ENCODE results near the gene FNIP2. TPM values are rescaled to one million over a fixed set of nuclear protein-coding genes. Genes with fewer than 3 reads are reported as not detected.
A peak's percentile ranks its signal among the peaks of the same experiment; 100 is the strongest.
"Not testable (repeated sequence)": the region's sequence is repeated elsewhere in the genome, so short reads cannot be mapped to it uniquely, and the experiment has no call there.

FNIP2 gene
- total RNA-seq, 2 donors from 2014 or later, result 17.5 to 35.6 TPM

DNA sequence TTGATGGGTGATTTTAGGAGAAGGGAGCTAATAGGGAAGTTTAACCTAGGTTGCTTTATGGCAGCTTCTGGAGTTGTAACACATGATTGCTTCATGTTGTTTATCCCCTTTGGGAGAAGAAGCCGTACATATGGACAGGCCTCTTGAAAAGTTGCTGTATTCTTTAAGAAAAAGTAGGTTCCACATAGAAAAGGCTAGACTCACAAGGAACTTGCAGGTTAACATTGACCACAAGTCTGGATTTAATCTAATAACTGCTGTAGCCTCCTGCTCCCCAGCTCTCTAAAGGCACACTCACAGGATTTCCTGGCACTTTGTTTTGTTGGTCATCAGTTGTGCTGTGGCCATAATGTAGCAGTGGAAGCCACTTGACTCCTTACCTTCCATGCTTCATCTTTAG lies 19.7 kb downstream of the FNIP2 start:
- Mint-ChIP-seq H3K27ac (no peak overlapping the region), H3K27me3 (no peaks in the 10 kb centered on the region), H3K36me3 (no peaks in the 10 kb centered on the region), H3K9me3 (no peaks in the 10 kb centered on the region), H3K4me3 (no peak overlapping the region), H3K4me1 (ENCODE audit: low read depth in 2 of 2) (peaks cover 20 to 24% of the 10 kb centered on the region in 2 donors)
- DNase-seq (ENCODE audit: low spot score) (no peak), ATAC-seq (no peak)

DNA sequence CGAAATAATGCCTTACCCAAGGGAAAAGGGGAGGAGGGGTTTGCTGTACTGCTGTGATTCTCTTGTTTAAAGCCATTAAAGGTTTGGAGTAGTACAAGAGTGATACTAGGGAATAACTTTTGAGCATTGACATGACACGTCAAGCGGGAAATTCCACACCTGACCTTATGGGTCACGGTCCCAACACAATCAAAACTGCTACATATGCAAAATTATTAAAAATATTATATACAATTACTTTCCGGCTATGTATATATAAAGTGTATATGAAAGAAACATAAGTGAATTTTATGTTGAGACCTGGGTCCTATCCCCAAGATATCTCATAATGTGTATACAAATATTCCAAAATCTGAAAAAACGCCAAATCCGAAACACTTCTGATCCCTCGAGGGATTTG lies 21.0 kb downstream of the FNIP2 start:
- DNase-seq (ENCODE audit: low spot score), result no peak
- Mint-ChIP-seq H3K4me3 (no peak overlapping the region), H3K27ac (no peak overlapping the region), H3K27me3 (no peaks in the 10 kb centered on the region), H3K36me3 (no peaks in the 10 kb centered on the region), H3K9me3 (no peaks in the 10 kb centered on the region), H3K4me1 (ENCODE audit: low read depth in 2 of 2) (peaks cover 17 to 18% of the 10 kb centered on the region in 2 donors)
- ATAC-seq, result no peak

DNA sequence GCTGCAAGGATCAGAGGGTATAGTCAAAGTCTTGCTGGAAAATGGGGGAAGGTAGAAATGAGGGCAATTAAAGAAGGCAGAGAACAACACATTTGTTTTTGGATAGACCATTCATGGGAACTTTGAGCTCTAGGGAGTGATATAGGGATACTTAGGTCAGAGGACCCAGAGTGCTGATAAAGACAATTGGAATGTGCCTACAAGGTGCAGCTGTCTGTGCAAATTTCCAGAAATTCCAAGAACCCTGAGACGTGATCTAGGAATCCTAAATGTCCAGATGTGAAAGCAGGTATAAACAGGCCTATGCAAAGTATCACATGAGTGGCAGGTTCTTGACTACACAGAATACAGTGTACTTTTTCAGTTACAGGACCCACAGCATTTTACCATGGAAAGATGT lies 24.2 kb downstream of the FNIP2 start:
- ATAC-seq (no peak), DNase-seq (ENCODE audit: low spot score) (no peak)
- Mint-ChIP-seq H3K4me3 (no peak overlapping the region), H3K27ac (no peak overlapping the region), H3K9me3 (no peaks in the 10 kb centered on the region), H3K36me3 (no peaks in the 10 kb centered on the region), H3K27me3 (no peaks in the 10 kb centered on the region), H3K4me1 (ENCODE audit: low read depth in 2 of 2) (peaks cover 12 to 14% of the 10 kb centered on the region in 2 donors)

DNA sequence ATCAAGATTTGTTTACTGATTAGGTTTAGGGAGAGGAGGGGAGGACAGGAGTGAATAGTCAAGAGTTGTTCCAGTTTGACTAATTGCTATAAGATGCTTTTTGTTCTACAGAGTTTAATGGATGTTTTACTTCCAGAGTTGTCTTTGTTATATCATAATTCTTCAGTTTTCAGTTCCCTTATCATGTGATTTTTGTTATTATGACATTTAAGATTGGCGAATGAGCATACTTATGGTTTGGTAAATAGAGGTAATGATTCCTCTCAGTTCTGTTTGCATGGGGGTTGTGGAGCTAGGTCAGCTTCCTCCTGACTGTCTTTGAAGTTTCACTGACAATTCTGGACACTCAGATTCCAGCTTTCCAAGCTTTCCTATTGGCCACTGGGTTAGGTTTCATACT lies 24.6 kb downstream of the FNIP2 start:
- not testable (repeated sequence) for H3K27ac Mint-ChIP-seq; H3K27me3 Mint-ChIP-seq; ATAC-seq; DNase-seq (ENCODE audit: low spot score); H3K36me3 Mint-ChIP-seq; H3K4me3 Mint-ChIP-seq; H3K9me3 Mint-ChIP-seq
- peaks cover 9 to 10% of the 10 kb centered on the region in 2 donors for H3K4me1 Mint-ChIP-seq (ENCODE audit: low read depth in 2 of 2)

DNA sequence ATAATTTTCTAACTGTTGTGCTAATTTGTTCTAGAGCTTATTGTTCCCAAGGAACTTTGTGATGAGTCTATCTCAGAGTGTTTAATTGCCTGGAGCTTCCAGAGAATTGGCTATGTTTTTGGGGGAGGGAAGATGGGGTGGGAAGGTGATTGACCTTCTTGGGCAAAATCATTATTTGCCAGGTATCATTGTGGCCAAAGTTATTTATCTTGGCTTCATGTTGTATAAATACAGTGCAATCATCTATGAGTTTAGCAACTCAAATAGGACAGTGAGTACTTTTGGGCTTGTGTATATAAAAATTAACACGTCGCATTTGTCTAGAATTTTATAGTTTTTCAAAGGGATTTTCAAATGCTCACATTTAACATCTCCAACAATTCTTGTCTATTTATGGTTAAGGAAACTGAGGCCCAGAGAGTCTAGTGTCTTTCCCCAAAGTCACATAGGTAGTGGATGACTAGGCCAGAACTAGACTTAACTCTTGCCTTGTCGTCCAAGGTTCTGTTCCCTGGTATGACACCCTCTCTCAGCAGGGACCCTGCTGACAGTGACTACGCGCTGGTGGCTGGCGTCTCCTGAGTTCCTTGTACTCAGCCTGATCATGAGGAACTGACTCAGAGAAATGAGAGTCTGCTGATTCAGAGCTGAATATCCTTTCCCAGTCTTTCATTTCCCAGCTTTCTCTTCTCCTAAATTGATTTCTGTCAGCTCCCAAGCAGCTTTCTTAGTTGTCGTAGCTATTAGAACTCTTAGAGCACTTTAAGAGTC lies 27.7 kb downstream of the FNIP2 start:
- Mint-ChIP-seq H3K36me3 (no peaks in the 10 kb centered on the region), H3K9me3 (no peaks in the 10 kb centered on the region), H3K4me3 (no peak overlapping the region), H3K4me1 (ENCODE audit: low read depth in 2 of 2) (peaks cover 5 to 8% of the 10 kb centered on the region in 2 donors), H3K27ac (no peak overlapping the region), H3K27me3 (no peaks in the 10 kb centered on the region)
- DNase-seq (ENCODE audit: low spot score) (no peak), ATAC-seq (no peak)

DNA sequence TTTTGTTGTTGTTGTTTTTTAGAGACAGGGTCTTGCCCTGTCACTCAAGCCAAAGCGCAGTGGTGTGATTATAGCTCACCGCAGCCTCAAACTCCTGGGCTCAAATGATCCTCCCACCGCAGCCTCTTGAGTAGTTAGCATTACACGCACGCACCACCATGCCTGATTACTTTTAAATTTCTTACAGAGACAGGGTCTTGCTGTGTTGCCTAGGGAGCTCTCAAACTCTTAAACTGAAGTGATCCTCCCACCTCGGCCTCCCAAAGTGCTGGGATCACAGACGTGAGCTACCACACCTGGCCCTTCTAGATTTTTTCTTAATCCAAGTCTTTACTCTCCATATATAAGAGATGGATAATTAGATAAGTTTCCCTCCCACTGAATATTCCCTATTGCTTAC lies 29.2 kb downstream of the FNIP2 start:
- ATAC-seq, result no peak
- no peaks in the 10 kb centered on the region for H3K36me3 Mint-ChIP-seq
- DNase-seq (ENCODE audit: low spot score), result no peak
- no peak overlapping the region for H3K4me3 Mint-ChIP-seq
- H3K27me3 Mint-ChIP-seq, result no peaks in the 10 kb centered on the region
- H3K4me1 Mint-ChIP-seq (ENCODE audit: low read depth in 2 of 2), result peaks cover 7 to 12% of the 10 kb centered on the region in 2 donors
- H3K27ac Mint-ChIP-seq, result no peak overlapping the region
- H3K9me3 Mint-ChIP-seq, result no peaks in the 10 kb centered on the region

DNA sequence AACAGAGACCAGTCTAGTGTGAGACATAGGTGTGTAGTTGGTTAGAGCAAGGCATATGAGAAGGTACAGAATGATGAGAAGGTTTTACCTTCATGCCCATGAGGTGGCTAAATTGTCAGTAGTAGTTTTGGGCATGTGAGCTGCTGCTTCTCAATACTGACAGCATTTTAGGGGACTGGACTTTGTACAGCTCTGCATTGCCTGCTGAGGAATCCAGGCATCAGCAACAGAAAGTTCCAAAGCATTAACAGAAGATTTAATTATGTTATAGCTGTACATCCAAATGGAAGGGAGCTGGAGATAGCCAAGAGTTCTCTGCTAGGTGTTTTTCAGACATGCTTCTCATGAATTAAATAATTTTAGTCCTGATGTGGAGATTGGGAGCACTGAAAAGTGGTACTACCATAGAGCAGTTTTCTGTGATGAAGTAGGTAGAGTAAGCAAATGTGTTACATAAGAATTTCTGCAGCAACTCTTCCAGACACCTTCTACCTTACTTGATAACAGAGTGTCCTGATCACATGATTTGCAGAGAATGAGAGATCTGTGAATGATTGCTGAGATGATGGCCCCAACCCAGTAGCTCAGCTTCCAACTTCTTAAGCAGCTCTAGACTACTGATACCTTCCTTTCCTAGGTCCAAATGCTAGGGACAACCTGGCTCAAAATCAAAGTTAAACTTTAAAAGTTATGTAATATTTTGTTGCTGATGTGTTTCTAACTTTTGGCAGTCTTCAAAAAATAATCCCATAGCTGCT lies 30.4 kb downstream of the FNIP2 start:
- Mint-ChIP-seq H3K9me3 (no peaks in the 10 kb centered on the region), H3K36me3 (no peaks in the 10 kb centered on the region), H3K27ac (no peak overlapping the region), H3K4me1 (ENCODE audit: low read depth in 2 of 2) (peaks cover 10 to 21% of the 10 kb centered on the region in 2 donors), H3K27me3 (no peaks in the 10 kb centered on the region), H3K4me3 (no peak overlapping the region)
- no peak for DNase-seq (ENCODE audit: low spot score)
- ATAC-seq, result no peak

DNA sequence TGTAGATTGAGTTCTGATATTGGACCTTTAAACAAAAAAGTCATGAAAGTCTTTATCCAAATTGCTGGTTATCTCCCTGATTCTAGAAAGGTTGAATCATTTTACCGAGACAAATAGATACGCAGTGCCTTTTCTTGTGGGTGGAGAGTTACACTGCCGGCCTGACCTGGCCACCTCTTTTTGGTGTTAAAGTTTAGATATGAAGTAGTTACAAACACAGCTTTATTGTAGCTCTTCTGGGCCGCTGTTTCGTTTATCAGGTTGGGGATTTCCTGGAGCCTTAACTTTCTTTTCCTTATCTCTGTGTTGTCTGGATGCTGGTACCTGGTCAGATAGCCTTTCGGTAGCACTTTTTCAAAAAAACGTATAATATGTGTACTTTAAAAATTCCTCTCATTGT lies 31.0 kb downstream of the FNIP2 start:
- no peak overlapping the region for H3K27ac Mint-ChIP-seq
- H3K36me3 Mint-ChIP-seq, result no peaks in the 10 kb centered on the region
- DNase-seq (ENCODE audit: low spot score), result no peak
- peaks cover 12 to 21% of the 10 kb centered on the region in 2 donors for H3K4me1 Mint-ChIP-seq (ENCODE audit: low read depth in 2 of 2)
- ATAC-seq, result no peak
- H3K9me3 Mint-ChIP-seq, result no peaks in the 10 kb centered on the region
- H3K4me3 Mint-ChIP-seq, result no peak overlapping the region
- H3K27me3 Mint-ChIP-seq, result no peaks in the 10 kb centered on the region

DNA sequence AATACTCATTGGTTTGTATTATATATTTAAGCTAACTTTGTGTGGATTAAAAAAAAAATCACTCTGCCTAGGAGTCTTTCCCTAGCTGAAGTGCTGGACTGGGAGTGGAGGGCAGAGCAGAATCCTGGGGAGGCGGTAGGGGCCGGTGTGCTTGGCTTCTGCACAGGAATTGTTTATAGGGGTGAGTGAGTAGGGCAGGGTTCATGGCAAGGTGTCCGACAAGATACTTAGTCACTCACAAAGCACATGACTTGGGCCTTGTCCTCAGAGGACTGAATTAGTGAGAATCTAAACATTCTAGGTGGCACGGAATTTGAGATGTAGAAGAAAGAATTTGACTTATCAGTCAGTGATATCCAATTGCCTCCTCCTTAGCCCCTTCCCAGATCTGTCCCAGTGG lies 32.2 kb downstream of the FNIP2 start:
- no peak overlapping the region for H3K27ac Mint-ChIP-seq

DNA sequence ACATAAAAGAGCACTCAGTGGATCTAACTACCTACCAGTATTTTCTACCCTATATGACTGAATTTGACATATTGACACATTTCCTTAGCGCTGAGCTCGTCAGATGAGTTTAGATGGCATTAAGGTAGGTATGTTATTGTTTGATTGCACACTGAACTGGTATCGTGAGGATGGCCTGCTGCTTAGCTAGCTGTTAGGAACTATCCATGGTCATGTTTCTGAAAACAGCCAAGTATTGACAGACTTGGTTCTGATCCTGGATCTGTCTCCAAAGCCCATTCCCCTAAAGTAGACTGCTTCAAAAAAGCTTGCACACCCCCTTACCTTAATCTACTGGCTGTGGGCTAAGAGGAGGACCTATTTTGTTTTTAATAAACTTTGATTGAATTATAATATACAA lies 32.9 kb downstream of the FNIP2 start:
- Mint-ChIP-seq H3K27me3 (no peaks in the 10 kb centered on the region), H3K4me1 (ENCODE audit: low read depth in 2 of 2) (peaks cover 22 to 25% of the 10 kb centered on the region in 2 donors), H3K36me3 (no peaks in the 10 kb centered on the region), H3K9me3 (no peaks in the 10 kb centered on the region), H3K27ac (no peak overlapping the region), H3K4me3 (no peak overlapping the region)
- DNase-seq (ENCODE audit: low spot score), result no peak
- ATAC-seq, result no peak

More for the DNA sequence above, 32.2 kb downstream of the FNIP2 start:
- Mint-ChIP-seq H3K4me3 (no peak overlapping the region), H3K36me3 (no peaks in the 10 kb centered on the region), H3K9me3 (no peaks in the 10 kb centered on the region), H3K4me1 (ENCODE audit: low read depth in 2 of 2) (peaks cover 21 to 25% of the 10 kb centered on the region in 2 donors), H3K27me3 (no peaks in the 10 kb centered on the region)
- ATAC-seq (no peak), DNase-seq (ENCODE audit: low spot score) (no peak)

DNA sequence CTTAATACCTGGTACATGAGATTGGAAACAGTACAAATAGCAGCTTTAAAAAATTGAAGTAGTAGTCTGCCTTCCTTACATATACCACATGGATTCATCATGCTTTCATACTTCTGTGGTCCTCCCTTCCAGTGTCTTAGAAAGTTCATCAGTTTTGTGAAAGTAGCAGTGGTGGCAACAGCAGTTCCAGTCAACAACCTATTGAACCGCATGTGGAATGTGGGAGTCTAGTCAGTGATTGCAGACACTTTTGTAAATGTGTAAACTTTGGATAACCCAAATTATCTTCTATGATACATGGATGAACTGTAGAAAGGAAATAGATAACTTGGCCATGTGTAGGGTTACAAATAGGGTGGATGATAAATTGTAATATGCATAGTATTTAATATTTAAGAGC lies 34.1 kb downstream of the FNIP2 start:
- DNase-seq (ENCODE audit: low spot score), result no peak
- Mint-ChIP-seq H3K36me3 (no peaks in the 10 kb centered on the region), H3K4me1 (ENCODE audit: low read depth in 2 of 2) (peaks cover 25 to 30% of the 10 kb centered on the region in 2 donors), H3K4me3 (no peak overlapping the region), H3K27me3 (no peaks in the 10 kb centered on the region), H3K9me3 (no peaks in the 10 kb centered on the region), H3K27ac (no peak overlapping the region)
- no peak for ATAC-seq

DNA sequence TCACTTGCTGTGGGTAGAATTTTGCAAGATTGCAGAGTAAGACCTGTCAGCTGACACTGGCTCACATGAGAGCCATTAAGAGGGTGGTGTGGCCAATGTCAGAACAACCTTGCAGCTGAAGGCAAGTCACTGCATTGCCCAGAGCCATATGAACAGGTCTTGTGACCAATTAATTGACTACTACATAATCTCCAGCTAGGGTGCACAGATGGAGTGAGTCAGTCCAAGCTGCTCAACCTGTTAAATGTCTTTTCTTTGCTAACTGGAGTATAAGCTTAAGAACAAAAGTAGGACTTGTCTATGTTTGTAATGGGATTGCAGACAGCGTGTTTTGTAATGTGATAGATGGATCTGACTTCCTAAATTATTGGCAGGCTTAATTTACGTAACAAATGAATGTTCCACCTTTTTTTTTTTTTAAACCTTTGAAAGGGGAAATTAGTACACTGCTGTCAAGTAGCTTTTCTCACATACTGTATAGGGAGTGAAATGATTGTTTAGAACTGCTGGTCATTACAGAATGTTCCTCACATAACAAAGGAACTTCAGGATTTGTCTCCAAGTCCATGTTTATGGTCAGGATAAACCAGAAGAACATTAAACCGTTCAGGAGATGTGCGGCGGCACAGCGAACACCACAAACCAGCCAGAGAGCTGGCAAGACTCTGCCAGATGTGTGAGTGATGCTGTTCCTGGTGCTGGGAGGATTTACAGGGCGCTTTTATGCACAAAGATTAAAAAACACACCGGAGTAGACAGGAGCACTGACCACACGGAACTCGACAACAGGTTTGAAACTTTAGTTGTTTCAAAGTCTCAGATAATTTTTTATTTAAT lies 37.0 kb downstream of the FNIP2 start:
- Mint-ChIP-seq H3K4me1 (ENCODE audit: low read depth in 2 of 2) (peaks cover 37 to 53% of the 10 kb centered on the region in 2 donors), H3K9me3 (no peaks in the 10 kb centered on the region), H3K4me3 (no peak overlapping the region), H3K27me3 (no peaks in the 10 kb centered on the region), H3K27ac (no peak overlapping the region), H3K36me3 (no peaks in the 10 kb centered on the region)
- peak; percentile 53 to 61 for ATAC-seq
- DNase-seq (ENCODE audit: low spot score), result no peak

DNA sequence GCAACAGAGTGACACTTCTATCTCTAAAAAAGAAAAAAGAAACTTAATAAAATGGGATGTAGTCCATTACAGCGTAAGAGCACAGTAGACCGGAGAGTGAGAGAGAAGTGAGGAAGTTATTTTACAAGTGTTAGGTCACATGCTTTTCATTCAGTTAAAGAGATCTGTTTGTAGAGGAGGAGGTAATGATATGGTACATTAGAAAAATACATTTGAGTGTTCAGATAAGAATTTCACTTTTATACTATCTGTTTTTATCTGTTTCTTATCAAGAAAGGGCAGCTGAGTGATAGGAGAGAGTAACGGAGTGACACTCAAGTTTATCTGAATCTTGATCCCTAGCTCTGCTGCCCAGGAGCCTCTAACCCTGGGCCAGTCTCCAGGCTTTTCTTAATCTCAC lies 38.9 kb downstream of the FNIP2 start:
- no peak for ATAC-seq
- Mint-ChIP-seq H3K27ac (no peak overlapping the region), H3K4me1 (ENCODE audit: low read depth in 2 of 2) (peaks cover 45 to 61% of the 10 kb centered on the region in 2 donors), H3K4me3 (no peak overlapping the region), H3K36me3 (no peaks in the 10 kb centered on the region), H3K9me3 (no peaks in the 10 kb centered on the region), H3K27me3 (no peaks in the 10 kb centered on the region)
- no peak for DNase-seq (ENCODE audit: low spot score)

DNA sequence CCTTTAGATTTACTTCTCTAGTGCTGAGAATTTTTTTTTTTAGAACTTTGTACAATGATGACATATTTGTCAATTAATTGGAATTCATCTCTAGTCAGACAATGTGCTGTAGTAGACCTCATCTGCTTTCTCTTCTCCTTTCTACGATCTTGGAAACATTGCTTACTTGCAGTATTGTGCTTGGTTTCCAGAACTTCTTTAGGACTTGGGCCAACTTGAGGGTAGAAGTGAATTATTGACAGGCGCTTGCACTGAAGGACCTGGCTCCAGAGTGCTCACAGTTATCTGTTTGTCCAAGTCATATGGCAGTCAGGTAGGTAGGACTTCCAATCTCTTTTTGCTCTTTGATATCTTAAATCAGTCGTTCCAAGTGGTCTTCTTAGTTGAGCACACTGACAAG lies 39.6 kb downstream of the FNIP2 start:
- Mint-ChIP-seq H3K27ac (no peak overlapping the region), H3K4me3 (peak overlapping the region; percentile 6), H3K36me3 (no peaks in the 10 kb centered on the region), H3K27me3 (no peaks in the 10 kb centered on the region), H3K4me1 (ENCODE audit: low read depth in 2 of 2) (peaks cover 41 to 62% of the 10 kb centered on the region in 2 donors), H3K9me3 (no peaks in the 10 kb centered on the region)
- ATAC-seq, result no peak
- no peak for DNase-seq (ENCODE audit: low spot score)
